K562 (cell line): ENCODE results near the gene DBP. TPM values are rescaled to one million over a fixed set of nuclear protein-coding genes. Genes with fewer than 3 reads are reported as not detected.

Experiments
- CTBP1 ChIP-seq: fragments of 450-650 bp; IDR thresholded peaks from 2 replicates; pipeline ENCODE4 v1.6.1; 2016; ENCODE audit warnings: borderline replicate concordance
- FOXP1 ChIP-seq: sonication (generic); formaldehyde crosslinking; IDR thresholded peaks from 2 replicates; pipeline ENCODE4 v1.8.0; 2022; ENCODE audit warnings: mild to moderate bottlenecking, missing genetic modification reagents
- KDM5B ChIP-seq: fragments of 200-600 bp; sonication (generic); IDR thresholded peaks from 2 replicates; pipeline ENCODE4 v1.6.1; 2012; ENCODE audit warnings: low read depth, mild to moderate bottlenecking, moderate library complexity, low read length, control low read depth, inconsistent platforms; ENCODE audit not compliant: insufficient replicate concordance
- MIER1 ChIP-seq: fragments of 450-650 bp; IDR thresholded peaks from 2 replicates; pipeline ENCODE4 v1.6.1; 2016; ENCODE audit warnings: antibody characterized with exemption, mild to moderate bottlenecking, low read depth
- MTA1 ChIP-seq: fragments of 450-650 bp; IDR thresholded peaks from 2 replicates; pipeline ENCODE4 v1.6.1; 2017; ENCODE audit warnings: borderline replicate concordance
- SAFB2 ChIP-seq: fragments of 200-400 bp; formaldehyde crosslinking; IDR thresholded peaks from 2 replicates; pipeline ENCODE4 v1.6.1; 2018; ENCODE audit warnings: borderline replicate concordance, low read length, low read depth, moderate library complexity; ENCODE audit not compliant: severe bottlenecking
- SIX5 ChIP-seq, 2 experiments: IDR thresholded peaks; 2 replicates each; pipeline ENCODE4 v1.6.1; 2011; ENCODE audit warnings: low read length in 2 of 2, borderline replicate concordance in 1 of 2, low read depth in 1 of 2, mild to moderate bottlenecking in 1 of 2, moderate library complexity in 1 of 2; ENCODE audit not compliant: insufficient read depth in 1 of 2
- SRSF3 ChIP-seq: fragments of 200-400 bp; formaldehyde crosslinking; IDR thresholded peaks from 2 replicates; pipeline ENCODE4 v1.6.1; 2016; ENCODE audit warnings: mild to moderate bottlenecking, low read length, moderate library complexity; ENCODE audit not compliant: insufficient read depth
- STAT5B ChIP-seq: fragments of 250-450 bp; sonication (Bioruptor Pico); IDR thresholded peaks from 2 replicates; pipeline ENCODE4 v1.8.0; 2021; ENCODE audit warnings: mild to moderate bottlenecking, inconsistent platforms
- ZBTB1 ChIP-seq: sonication (generic); formaldehyde crosslinking; IDR thresholded peaks from 2 replicates; pipeline ENCODE4 v1.8.1; 2023; ENCODE audit warnings: missing genetic modification reagents, low read depth, mild to moderate bottlenecking, borderline replicate concordance
- ZNF165 ChIP-seq: fragments of 250-450 bp; sonication (Bioruptor Pico); IDR thresholded peaks from 2 replicates; pipeline ENCODE4 v1.4.0; 2020; ENCODE audit warnings: borderline replicate concordance
- polyA plus RNA-seq, 8 experiments: library from polyadenylated mRNA; depleted of rRNA in 4 of 8; stranded (reverse) in 5 of 8; unstranded in 3 of 8; fragments of >200 nt; fragmentation: Nextera tagmentation in 2 of 8; fragmentation: Illumina TruSeq in 1 of 8; extraction: Ambion mirVana in 2 of 8; extraction: Trizol in 1 of 8; gene quantifications; 2 replicates each; pipeline versions ENCODE4 v1.2.1 to v1.2.3, GENCODE V29; 2011 to 2014; ENCODE audit warnings: inconsistent platforms in 1 of 8, missing spikeins in 1 of 8
- total RNA-seq, 7 experiments: library from RNA; depleted of rRNA in 6 of 7; stranded (reverse); fragments of >200 nt in 6 of 7; fragmentation: Illumina TruSeq in 2 of 7; extraction: Trizol in 2 of 7; gene quantifications; 2 replicates each; pipeline versions ENCODE4 v1.2.1 to v1.2.3, GENCODE V29; 2011 to 2021; ENCODE audit warnings: low replicate concordance in 1 of 7
- TF ChIP-seq, protein P1 (sequence below): fragments of 250-450 bp; sonication (Bioruptor Pico); IDR thresholded peaks from 2 replicates; pipeline ENCODE4 v1.4.0; 2020
- TF ChIP-seq, protein P2 (sequence below): sonication (generic); formaldehyde crosslinking; IDR thresholded peaks from 2 replicates; pipeline ENCODE4 v1.8.1; 2023; ENCODE audit warnings: mild to moderate bottlenecking, missing genetic modification reagents
- TF ChIP-seq, protein P3 (sequence below): fragments of 250-450 bp; sonication (Bioruptor Pico); IDR thresholded peaks from 2 replicates; pipeline ENCODE4 v1.5.1; 2021; ENCODE audit warnings: mild to moderate bottlenecking

DBP gene
- total and polyA plus RNA-seq, 9 of the 15 experiments (the other 6 are each of a cell fraction or from before 2014, with no cell fraction given): 0.25 to 5.5 (median 1.8) TPM

DNA sequence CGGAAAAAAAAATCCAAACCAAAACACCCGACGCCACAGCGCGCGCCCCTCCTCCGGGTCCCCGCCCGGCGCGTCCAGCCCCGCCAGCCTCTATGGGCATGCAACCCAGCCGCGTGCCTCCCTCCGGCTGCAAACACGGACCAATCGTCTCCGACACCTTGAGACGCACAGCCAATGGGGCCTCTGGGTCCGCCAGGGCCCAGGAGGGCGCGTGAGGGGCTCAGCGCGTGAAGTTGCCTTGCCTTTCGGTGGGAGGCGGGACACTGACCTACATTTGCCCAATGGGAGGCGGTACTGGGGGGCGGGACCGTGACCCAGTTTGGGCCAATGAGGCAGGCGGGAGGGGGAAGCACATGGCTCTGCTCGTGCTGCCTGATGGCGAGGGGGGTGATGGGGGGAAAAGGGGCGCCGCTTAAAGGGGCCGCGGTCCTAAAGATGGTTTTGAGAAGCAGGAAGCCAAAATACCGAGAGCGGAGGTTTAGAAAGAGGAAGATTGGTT lies 319 bp upstream of the DBP start (continued):
- TF ChIP-seq STAT5B (CRISPR knock-in tag) (no peak), KDM5B (no peak), MTA1 (no peak), SIX5 (IDR thresholded peaks at IDR 0.05; ENCODE audit: borderline replicate concordance in 1 of 2, insufficient read depth in 1 of 2, low read depth in 1 of 2, low read length in 2 of 2) (no peak; a peak in 1 of 4 replicates), ZNF165 (CRISPR knock-in tag) (no peak), SRSF3 (no peak), SAFB2 (no peak), ZBTB1 (CRISPR knock-in tag) (peak; percentile 85; the same call in 1 of the 2 replicates), MIER1 (no peak), FOXP1 (peak; percentile 99; the same call in 1 of the 2 replicates), CTBP1 (peak; percentile 56)
- TF ChIP-seq, protein P1, sequence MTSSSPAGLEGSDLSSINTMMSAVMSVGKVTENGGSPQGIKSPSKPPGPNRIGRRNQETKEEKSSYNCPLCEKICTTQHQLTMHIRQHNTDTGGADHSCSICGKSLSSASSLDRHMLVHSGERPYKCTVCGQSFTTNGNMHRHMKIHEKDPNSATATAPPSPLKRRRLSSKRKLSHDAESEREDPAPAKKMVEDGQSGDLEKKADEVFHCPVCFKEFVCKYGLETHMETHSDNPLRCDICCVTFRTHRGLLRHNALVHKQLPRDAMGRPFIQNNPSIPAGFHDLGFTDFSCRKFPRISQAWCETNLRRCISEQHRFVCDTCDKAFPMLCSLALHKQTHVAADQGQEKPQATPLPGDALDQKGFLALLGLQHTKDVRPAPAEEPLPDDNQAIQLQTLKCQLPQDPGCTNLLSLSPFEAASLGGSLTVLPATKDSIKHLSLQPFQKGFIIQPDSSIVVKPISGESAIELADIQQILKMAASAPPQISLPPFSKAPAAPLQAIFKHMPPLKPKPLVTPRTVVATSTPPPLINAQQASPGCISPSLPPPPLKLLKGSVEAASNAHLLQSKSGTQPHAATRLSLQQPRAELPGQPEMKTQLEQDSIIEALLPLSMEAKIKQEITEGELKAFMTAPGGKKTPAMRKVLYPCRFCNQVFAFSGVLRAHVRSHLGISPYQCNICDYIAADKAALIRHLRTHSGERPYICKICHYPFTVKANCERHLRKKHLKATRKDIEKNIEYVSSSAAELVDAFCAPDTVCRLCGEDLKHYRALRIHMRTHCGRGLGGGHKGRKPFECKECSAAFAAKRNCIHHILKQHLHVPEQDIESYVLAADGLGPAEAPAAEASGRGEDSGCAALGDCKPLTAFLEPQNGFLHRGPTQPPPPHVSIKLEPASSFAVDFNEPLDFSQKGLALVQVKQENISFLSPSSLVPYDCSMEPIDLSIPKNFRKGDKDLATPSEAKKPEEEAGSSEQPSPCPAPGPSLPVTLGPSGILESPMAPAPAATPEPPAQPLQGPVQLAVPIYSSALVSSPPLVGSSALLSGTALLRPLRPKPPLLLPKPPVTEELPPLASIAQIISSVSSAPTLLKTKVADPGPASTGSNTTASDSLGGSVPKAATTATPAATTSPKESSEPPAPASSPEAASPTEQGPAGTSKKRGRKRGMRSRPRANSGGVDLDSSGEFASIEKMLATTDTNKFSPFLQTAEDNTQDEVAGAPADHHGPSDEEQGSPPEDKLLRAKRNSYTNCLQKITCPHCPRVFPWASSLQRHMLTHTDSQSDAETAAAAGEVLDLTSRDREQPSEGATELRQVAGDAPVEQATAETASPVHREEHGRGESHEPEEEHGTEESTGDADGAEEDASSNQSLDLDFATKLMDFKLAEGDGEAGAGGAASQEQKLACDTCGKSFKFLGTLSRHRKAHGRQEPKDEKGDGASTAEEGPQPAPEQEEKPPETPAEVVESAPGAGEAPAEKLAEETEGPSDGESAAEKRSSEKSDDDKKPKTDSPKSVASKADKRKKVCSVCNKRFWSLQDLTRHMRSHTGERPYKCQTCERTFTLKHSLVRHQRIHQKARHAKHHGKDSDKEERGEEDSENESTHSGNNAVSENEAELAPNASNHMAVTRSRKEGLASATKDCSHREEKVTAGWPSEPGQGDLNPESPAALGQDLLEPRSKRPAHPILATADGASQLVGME: no peak
- TF ChIP-seq, protein P2, sequence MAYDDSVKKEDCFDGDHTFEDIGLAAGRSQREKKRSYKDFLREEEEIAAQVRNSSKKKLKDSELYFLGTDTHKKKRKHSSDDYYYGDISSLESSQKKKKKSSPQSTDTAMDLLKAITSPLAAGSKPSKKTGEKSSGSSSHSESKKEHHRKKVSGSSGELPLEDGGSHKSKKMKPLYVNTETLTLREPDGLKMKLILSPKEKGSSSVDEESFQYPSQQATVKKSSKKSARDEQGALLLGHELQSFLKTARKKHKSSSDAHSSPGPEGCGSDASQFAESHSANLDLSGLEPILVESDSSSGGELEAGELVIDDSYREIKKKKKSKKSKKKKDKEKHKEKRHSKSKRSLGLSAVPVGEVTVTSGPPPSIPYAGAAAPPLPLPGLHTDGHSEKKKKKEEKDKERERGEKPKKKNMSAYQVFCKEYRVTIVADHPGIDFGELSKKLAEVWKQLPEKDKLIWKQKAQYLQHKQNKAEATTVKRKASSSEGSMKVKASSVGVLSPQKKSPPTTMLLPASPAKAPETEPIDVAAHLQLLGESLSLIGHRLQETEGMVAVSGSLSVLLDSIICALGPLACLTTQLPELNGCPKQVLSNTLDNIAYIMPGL: 0 out of 2 replicates have a peak, but pooled peaks have one; percentile 21
- TF ChIP-seq, protein P3, sequence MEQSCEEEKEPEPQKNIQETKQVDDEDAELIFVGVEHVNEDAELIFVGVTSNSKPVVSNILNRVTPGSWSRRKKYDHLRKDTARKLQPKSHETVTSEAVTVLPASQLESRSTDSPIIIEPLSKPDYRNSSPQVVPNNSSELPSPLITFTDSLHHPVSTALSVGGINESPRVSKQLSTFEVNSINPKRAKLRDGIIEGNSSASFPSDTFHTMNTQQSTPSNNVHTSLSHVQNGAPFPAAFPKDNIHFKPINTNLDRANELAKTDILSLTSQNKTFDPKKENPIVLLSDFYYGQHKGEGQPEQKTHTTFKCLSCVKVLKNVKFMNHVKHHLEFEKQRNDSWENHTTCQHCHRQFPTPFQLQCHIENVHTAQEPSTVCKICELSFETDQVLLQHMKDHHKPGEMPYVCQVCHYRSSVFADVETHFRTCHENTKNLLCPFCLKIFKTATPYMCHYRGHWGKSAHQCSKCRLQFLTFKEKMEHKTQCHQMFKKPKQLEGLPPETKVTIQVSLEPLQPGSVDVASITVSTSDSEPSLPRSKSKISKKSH (CRISPR knock-in tag): no peak
